ENCODE measurements around the gene APBB1IP.
A peak's percentile ranks its signal among the peaks of the same experiment; 100 is the strongest.
"Not testable (repeated sequence)": the region's sequence is repeated elsewhere in the genome, so short reads cannot be mapped to it uniquely, and the experiment has no call there.

Gene APBB1IP

GRCh38 chr10:26567351-26567721, 129.2 kb downstream of the APBB1IP start:
- TF ChIP-seq CTCF (IDR thresholded peaks at IDR 0.05; ENCODE audit: control insufficient read depth, extremely low read depth, insufficient read depth): no peak
- H3K4me3 ChIP-seq (ENCODE audit: low read depth, low read length): no peak overlapping the region
- DNase-seq (ENCODE audit: low read depth): no peak

- H3K4me3 ChIP-seq (ENCODE audit: low read depth, low read length): no peak overlapping the region
- TF ChIP-seq CTCF (IDR thresholded peaks at IDR 0.05; ENCODE audit: control insufficient read depth, extremely low read depth, insufficient read depth): no peak
- no peak for DNase-seq (ENCODE audit: low read depth)
Observed at GRCh38 chr10:26571655-26572054, 133.5 kb downstream of the APBB1IP start.

GRCh38 chr10:26573674-26574073, 135.5 kb downstream of the APBB1IP start:
- DNase-seq (ENCODE audit: low read depth): no peak
- TF ChIP-seq CTCF (IDR thresholded peaks at IDR 0.05; ENCODE audit: control insufficient read depth, extremely low read depth, insufficient read depth): 0 out of 2 replicates have a peak, but pooled peaks have one; percentile 10
- H3K4me3 ChIP-seq (ENCODE audit: low read depth, low read length): no peak overlapping the region

- H3K4me3 ChIP-seq (ENCODE audit: low read depth, low read length): no peak overlapping the region
- DNase-seq (ENCODE audit: low read depth): no peak
- TF ChIP-seq CTCF (IDR thresholded peaks at IDR 0.05; ENCODE audit: control insufficient read depth, extremely low read depth, insufficient read depth): no peak
Observed at GRCh38 chr10:26574783-26575182, 136.6 kb downstream of the APBB1IP start.

GRCh38 chr10:26578371-26578770, 140.2 kb downstream of the APBB1IP start:
- DNase-seq (ENCODE audit: low read depth); H3K4me3 ChIP-seq (ENCODE audit: low read depth, low read length): not testable (repeated sequence)

DNA sequence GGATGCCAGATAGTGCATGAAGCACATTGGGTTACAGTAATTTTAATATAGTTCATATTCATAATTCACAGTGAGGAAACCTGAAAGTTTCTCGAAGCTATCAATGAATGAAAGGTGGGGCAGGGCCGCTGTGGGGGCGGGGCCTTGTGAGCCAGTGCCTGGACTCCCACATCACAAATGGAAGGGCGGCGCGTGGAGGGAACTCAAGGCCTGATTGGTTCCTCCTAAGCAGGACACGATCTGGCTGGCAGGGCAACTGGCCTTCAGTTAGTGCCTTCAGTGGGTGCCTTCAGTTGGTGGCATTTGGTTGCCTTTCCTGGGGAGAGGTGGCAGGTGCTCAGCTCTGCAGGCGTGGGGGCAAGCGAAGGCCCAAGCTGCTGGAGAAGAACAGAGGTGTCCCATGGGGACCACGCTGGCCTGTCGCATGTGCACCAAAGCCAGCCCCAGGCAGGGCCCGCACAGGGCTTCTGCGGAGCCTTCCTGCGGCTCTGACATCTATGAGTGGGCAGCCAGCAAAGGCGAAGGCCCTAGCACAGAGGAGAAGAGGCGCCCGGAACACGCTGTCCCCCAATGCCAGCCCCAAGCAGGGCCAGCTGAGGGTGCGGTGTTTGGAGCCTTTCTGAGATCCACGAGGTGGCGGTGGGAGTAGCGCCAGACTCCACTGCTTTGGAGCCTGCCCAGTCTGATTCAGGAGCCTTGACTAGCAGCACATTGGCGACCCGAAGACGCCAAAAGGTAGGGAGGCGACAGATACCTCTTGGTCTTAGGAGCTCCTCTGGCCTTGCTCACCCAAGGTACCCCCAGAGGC, 141.3 kb downstream of the APBB1IP start:
- no peak for TF ChIP-seq CTCF (IDR thresholded peaks at IDR 0.05; ENCODE audit: control insufficient read depth, extremely low read depth, insufficient read depth)
- no peak overlapping the region for H3K4me3 ChIP-seq (ENCODE audit: low read depth, low read length)
- DNase-seq (ENCODE audit: low read depth): no peak

- no peak overlapping the region for H3K4me3 ChIP-seq (ENCODE audit: low read depth, low read length)
- TF ChIP-seq CTCF (IDR thresholded peaks at IDR 0.05; ENCODE audit: control insufficient read depth, extremely low read depth, insufficient read depth): no peak
- no peak for DNase-seq (ENCODE audit: low read depth)
Observed at GRCh38 chr10:26586211-26586610, 148.1 kb downstream of the APBB1IP start.

Data from LNCaP clone FGC (cell line).